ENCODE results near the gene GMDS.

GRCh38 chr6:1809291-1809988, 436.0 kb downstream of the GMDS start:
- TF ChIP-seq, protein P1, sequence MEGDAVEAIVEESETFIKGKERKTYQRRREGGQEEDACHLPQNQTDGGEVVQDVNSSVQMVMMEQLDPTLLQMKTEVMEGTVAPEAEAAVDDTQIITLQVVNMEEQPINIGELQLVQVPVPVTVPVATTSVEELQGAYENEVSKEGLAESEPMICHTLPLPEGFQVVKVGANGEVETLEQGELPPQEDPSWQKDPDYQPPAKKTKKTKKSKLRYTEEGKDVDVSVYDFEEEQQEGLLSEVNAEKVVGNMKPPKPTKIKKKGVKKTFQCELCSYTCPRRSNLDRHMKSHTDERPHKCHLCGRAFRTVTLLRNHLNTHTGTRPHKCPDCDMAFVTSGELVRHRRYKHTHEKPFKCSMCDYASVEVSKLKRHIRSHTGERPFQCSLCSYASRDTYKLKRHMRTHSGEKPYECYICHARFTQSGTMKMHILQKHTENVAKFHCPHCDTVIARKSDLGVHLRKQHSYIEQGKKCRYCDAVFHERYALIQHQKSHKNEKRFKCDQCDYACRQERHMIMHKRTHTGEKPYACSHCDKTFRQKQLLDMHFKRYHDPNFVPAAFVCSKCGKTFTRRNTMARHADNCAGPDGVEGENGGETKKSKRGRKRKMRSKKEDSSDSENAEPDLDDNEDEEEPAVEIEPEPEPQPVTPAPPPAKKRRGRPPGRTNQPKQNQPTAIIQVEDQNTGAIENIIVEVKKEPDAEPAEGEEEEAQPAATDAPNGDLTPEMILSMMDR (IDR thresholded peaks at IDR 0.05) = no peak
- TF ChIP-seq POLR2AphosphoS5 (IDR thresholded peaks at IDR 0.05; ENCODE audit: insufficient read depth in 1 of 2, low read depth in 1 of 2) (no peak), POLR2A (IDR thresholded peaks at IDR 0.05) (no peak)

Data from vagina (tissue), 2 donors.